ENCODE measurements around the gene SIRT7.

SIRT7 gene

DNA sequence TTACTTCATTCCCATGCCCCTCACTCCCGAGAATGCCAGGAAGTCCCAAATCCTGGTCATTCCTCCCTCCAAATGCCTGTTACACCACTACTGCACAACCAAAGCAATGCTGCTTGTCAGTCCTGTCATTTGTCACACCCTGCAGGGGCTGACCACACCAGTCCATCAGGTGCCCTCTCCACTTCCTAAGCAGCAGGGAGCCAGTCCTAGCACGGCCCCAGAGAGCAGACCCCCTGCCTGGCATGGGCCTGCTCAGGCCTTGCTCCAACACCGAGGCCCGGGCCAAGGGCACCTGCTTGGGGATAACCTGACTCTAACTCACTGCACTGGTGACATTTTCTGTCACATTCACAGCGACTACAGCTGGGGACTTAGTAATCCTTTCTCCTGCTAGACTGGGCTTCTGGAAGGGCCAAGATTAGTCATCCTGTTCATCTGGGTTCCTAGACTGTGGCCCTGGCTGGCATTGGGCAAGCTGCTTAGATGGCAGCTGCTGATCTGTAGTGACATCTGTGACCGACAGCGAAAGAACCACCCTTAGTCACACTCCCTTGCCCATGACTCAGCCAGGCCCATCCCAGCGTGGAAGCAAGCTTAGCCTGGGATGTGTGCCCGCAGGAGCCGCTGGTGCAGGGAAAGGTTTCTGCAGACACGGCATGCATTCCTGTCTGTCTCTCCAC, 32.0 kb downstream of the SIRT7 start:
- Histone ChIP-seq H2AK5ac (ENCODE audit: low read length) (no peak overlapping the region), H3K27ac (ENCODE audit: low read depth, low read length) (no peak overlapping the region), H3K4ac (ENCODE audit: low read depth, low read length) (no peak overlapping the region), H3K23ac (ENCODE audit: low read length) (no peak overlapping the region), H4K91ac (ENCODE audit: low read depth, low read length) (no peak overlapping the region), H3K9me3 (ENCODE audit: insufficient read depth, low read depth, low read length) (peaks cover 4% of the 10 kb centered on the region), H3K4me3 (ENCODE audit: low read depth, low read length) (peak overlapping the region; percentile 49), H2BK120ac (ENCODE audit: insufficient read depth, low read length, poor library complexity) (no peak overlapping the region), H3K79me2 (ENCODE audit: control insufficient read depth, insufficient read depth, low read length, poor library complexity) (peaks cover 10% of the 10 kb centered on the region), H4K8ac (ENCODE audit: low read depth, low read length) (no peak overlapping the region), H2BK5ac (ENCODE audit: low read depth, low read length, poor library complexity) (no peak overlapping the region), H3K18ac (ENCODE audit: low read length) (no peak overlapping the region), H3K27me3 (ENCODE audit: insufficient read depth, low read length) (no peaks in the 10 kb centered on the region), H4K12ac (ENCODE audit: low read depth, low read length) (no peak overlapping the region), H3K9ac (ENCODE audit: low read length) (no peak overlapping the region), H3K4me2 (ENCODE audit: low read length) (no peak overlapping the region), H2BK12ac (ENCODE audit: low read length) (no peak overlapping the region), H3K4me1 (ENCODE audit: control insufficient read depth in 1 of 2, insufficient read depth in 2 of 2, low read length in 2 of 2) (peaks cover 4 to 5% of the 10 kb centered on the region in 2 experiments), H3K14ac (ENCODE audit: low read length) (no peak overlapping the region), H3K79me1 (ENCODE audit: low read length) (peaks cover 4% of the 10 kb centered on the region), H3K36me3 (ENCODE audit: control insufficient read depth in 1 of 2, insufficient read depth in 2 of 2, low read length in 2 of 2) (peaks cover 60 to 72% of the 10 kb centered on the region in 2 experiments), H2AFZ (ENCODE audit: insufficient read depth, low read length, poor library complexity) (no peak overlapping the region)
- WGBS (ENCODE audit: extremely low coverage, insufficient coverage, insufficient read length): no CpG with 5 or more reads among the region's 11 CpGs
- peak; percentile 94 to 96 for DNase-seq

DNA sequence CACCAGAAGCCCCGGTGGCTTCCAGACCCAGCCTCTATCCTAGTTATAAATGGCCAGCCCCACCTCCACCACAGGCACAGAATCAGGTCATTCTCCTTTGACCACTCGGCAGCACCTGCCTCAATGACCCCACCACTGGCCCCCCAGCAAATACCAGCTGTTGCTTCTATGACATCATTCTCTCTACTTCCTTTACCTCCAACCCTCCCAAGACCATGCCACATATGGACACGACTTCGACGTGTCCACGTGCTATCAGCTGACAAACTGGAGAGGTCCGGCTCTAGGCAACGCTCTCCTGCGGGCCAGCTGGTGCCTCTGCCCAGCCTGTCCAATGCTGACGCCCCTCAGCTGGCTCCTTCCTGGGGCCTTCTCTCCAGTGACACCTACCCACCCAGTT, 32.5 kb downstream of the SIRT7 start:
- H3K18ac ChIP-seq (ENCODE audit: low read length): no peak overlapping the region
- no peak overlapping the region for H4K8ac ChIP-seq (ENCODE audit: low read depth, low read length)
- no peak overlapping the region for H2BK5ac ChIP-seq (ENCODE audit: low read depth, low read length, poor library complexity)
- DNase-seq: no peak
- no peak overlapping the region for H3K9ac ChIP-seq (ENCODE audit: low read length)
- peaks cover 2 to 3% of the 10 kb centered on the region in 2 experiments for H3K4me1 ChIP-seq (ENCODE audit: control insufficient read depth in 1 of 2, insufficient read depth in 2 of 2, low read length in 2 of 2)
- H3K14ac ChIP-seq (ENCODE audit: low read length): no peak overlapping the region
- no peak overlapping the region for H3K4ac ChIP-seq (ENCODE audit: low read depth, low read length)
- H2BK12ac ChIP-seq (ENCODE audit: low read length): no peak overlapping the region
- no peak overlapping the region for H2BK120ac ChIP-seq (ENCODE audit: insufficient read depth, low read length, poor library complexity)
- no CpG with 5 or more reads among the region's 10 CpGs for WGBS (ENCODE audit: extremely low coverage, insufficient coverage, insufficient read length)
- no peaks in the 10 kb centered on the region for H3K79me1 ChIP-seq (ENCODE audit: low read length)
- no peaks in the 10 kb centered on the region for H3K27me3 ChIP-seq (ENCODE audit: insufficient read depth, low read length)
- peaks cover 5% of the 10 kb centered on the region for H3K79me2 ChIP-seq (ENCODE audit: control insufficient read depth, insufficient read depth, low read length, poor library complexity)
- no peak overlapping the region for H3K4me2 ChIP-seq (ENCODE audit: low read length)
- H3K27ac ChIP-seq (ENCODE audit: low read depth, low read length): no peak overlapping the region
- peaks cover 59 to 71% of the 10 kb centered on the region in 2 experiments for H3K36me3 ChIP-seq (ENCODE audit: control insufficient read depth in 1 of 2, insufficient read depth in 2 of 2, low read length in 2 of 2)
- H3K23ac ChIP-seq (ENCODE audit: low read length): no peak overlapping the region
- no peak overlapping the region for H2AFZ ChIP-seq (ENCODE audit: insufficient read depth, low read length, poor library complexity)
- no peak overlapping the region for H4K91ac ChIP-seq (ENCODE audit: low read depth, low read length)
- no peak overlapping the region for H2AK5ac ChIP-seq (ENCODE audit: low read length)
- no peak overlapping the region for H3K4me3 ChIP-seq (ENCODE audit: low read depth, low read length)
- no peak overlapping the region for H4K12ac ChIP-seq (ENCODE audit: low read depth, low read length)
- peaks cover 4% of the 10 kb centered on the region for H3K9me3 ChIP-seq (ENCODE audit: insufficient read depth, low read depth, low read length)

DNA sequence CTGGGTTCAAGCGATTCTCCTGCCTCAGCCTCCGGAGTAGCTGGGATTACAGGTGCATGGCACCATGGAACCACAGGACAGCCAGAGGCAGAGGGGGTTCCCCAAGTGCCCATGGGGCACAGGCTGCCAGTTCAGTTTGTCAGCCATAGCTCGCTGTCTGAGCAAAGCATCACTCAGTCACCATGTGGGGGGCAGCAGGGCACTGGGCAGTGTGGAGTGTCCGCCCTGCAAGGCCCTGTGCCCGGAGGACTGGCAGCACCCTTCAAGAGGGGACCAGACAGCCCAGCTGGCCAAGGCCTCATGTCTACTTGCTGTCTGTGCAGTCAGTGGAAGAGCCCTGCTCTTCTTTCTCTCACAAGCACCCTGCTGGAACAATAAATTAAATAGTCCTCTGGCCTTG, 33.0 kb downstream of the SIRT7 start:
- no peak overlapping the region for H3K14ac ChIP-seq (ENCODE audit: low read length)
- no peak overlapping the region for H2AFZ ChIP-seq (ENCODE audit: insufficient read depth, low read length, poor library complexity)
- no peak overlapping the region for H4K91ac ChIP-seq (ENCODE audit: low read depth, low read length)
- no peak overlapping the region for H4K12ac ChIP-seq (ENCODE audit: low read depth, low read length)
- H3K4me2 ChIP-seq (ENCODE audit: low read length): no peak overlapping the region
- no peak overlapping the region for H3K27ac ChIP-seq (ENCODE audit: low read depth, low read length)
- no peak overlapping the region for H3K23ac ChIP-seq (ENCODE audit: low read length)
- H3K4ac ChIP-seq (ENCODE audit: low read depth, low read length): no peak overlapping the region
- H3K9ac ChIP-seq (ENCODE audit: low read length): no peak overlapping the region
- peaks cover 4% of the 10 kb centered on the region for H3K9me3 ChIP-seq (ENCODE audit: insufficient read depth, low read depth, low read length)
- H3K36me3 ChIP-seq (ENCODE audit: control insufficient read depth in 1 of 2, insufficient read depth in 2 of 2, low read length in 2 of 2): peaks cover 57 to 68% of the 10 kb centered on the region in 2 experiments
- no peak overlapping the region for H3K18ac ChIP-seq (ENCODE audit: low read length)
- no peak overlapping the region for H2BK120ac ChIP-seq (ENCODE audit: insufficient read depth, low read length, poor library complexity)
- no peaks in the 10 kb centered on the region for H3K79me1 ChIP-seq (ENCODE audit: low read length)
- H3K27me3 ChIP-seq (ENCODE audit: insufficient read depth, low read length): no peaks in the 10 kb centered on the region
- H2BK5ac ChIP-seq (ENCODE audit: low read depth, low read length, poor library complexity): no peak overlapping the region
- no peak overlapping the region for H3K4me3 ChIP-seq (ENCODE audit: low read depth, low read length)
- no peak for DNase-seq
- H2AK5ac ChIP-seq (ENCODE audit: low read length): no peak overlapping the region
- peaks cover 2% of the 10 kb centered on the region for H3K79me2 ChIP-seq (ENCODE audit: control insufficient read depth, insufficient read depth, low read length, poor library complexity)
- no peaks in the 10 kb centered on the region for H3K4me1 ChIP-seq (ENCODE audit: control insufficient read depth in 1 of 2, insufficient read depth in 2 of 2, low read length in 2 of 2)
- H2BK12ac ChIP-seq (ENCODE audit: low read length): no peak overlapping the region
- WGBS (ENCODE audit: extremely low coverage, insufficient coverage, insufficient read length): no CpG with 5 or more reads among the region's 5 CpGs
- H4K8ac ChIP-seq (ENCODE audit: low read depth, low read length): no peak overlapping the region

DNA sequence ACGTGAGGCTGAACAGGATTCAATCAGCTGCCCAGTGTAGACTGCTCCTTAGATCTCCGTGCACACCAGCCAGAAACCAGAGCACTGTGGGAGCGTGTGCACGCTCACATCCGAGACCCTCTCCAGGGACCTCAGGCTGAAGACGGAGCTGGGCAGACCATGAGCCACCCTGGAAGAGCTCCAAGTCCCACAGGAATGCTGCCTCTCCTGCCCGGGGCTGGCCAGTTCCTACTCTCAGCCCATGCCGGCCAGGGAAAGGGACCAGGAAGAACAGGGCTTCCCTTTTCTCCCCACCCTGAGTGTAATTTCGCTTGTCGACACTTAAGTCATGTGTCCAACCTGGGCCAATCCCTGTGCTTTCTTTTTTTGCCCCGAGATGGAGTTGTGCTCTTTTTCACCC, 33.5 kb downstream of the SIRT7 start:
- Histone ChIP-seq H3K4ac (ENCODE audit: low read depth, low read length) (no peak overlapping the region), H3K14ac (ENCODE audit: low read length) (no peak overlapping the region), H3K79me2 (ENCODE audit: control insufficient read depth, insufficient read depth, low read length, poor library complexity) (peaks cover 2% of the 10 kb centered on the region), H3K4me1 (ENCODE audit: control insufficient read depth in 1 of 2, insufficient read depth in 2 of 2, low read length in 2 of 2) (no peaks in the 10 kb centered on the region), H4K8ac (ENCODE audit: low read depth, low read length) (no peak overlapping the region), H2BK120ac (ENCODE audit: insufficient read depth, low read length, poor library complexity) (no peak overlapping the region), H3K27ac (ENCODE audit: low read depth, low read length) (no peak overlapping the region), H3K9me3 (ENCODE audit: insufficient read depth, low read depth, low read length) (peaks cover 4% of the 10 kb centered on the region), H4K12ac (ENCODE audit: low read depth, low read length) (no peak overlapping the region), H3K27me3 (ENCODE audit: insufficient read depth, low read length) (no peaks in the 10 kb centered on the region), H2AFZ (ENCODE audit: insufficient read depth, low read length, poor library complexity) (no peak overlapping the region), H4K91ac (ENCODE audit: low read depth, low read length) (no peak overlapping the region), H3K4me2 (ENCODE audit: low read length) (no peak overlapping the region), H2AK5ac (ENCODE audit: low read length) (no peak overlapping the region), H3K36me3 (ENCODE audit: control insufficient read depth in 1 of 2, insufficient read depth in 2 of 2, low read length in 2 of 2) (peaks cover 58 to 64% of the 10 kb centered on the region in 2 experiments), H2BK12ac (ENCODE audit: low read length) (no peak overlapping the region), H2BK5ac (ENCODE audit: low read depth, low read length, poor library complexity) (no peak overlapping the region), H3K18ac (ENCODE audit: low read length) (no peak overlapping the region), H3K79me1 (ENCODE audit: low read length) (no peaks in the 10 kb centered on the region), H3K4me3 (ENCODE audit: low read depth, low read length) (no peak overlapping the region), H3K9ac (ENCODE audit: low read length) (no peak overlapping the region), H3K23ac (ENCODE audit: low read length) (no peak overlapping the region)
- WGBS (ENCODE audit: extremely low coverage, insufficient coverage, insufficient read length): no CpG with 5 or more reads among the region's 11 CpGs
- DNase-seq: no peak
